Smooth muscle cell (in vitro differentiated cells): Measurements from ENCODE around the gene SOWAHA. TPM values are rescaled to one million over a fixed set of nuclear protein-coding genes. Genes with fewer than 3 reads are reported as not detected.

ENCODE experiments used
- DNase-seq: peaks from one replicate; lab custom pipeline; 2025; ENCODE audit not compliant: unreplicated experiment; lab: John Stamatoyannopoulos, UW
- H2AFZ ChIP-seq: fragments of 200-600 bp; sonication (generic); 2 replicates; pipeline ENCODE4 v1.6.0; 2016; ENCODE audit warnings: antibody characterized with exemption, low read depth, mild to moderate bottlenecking
- H3F3A ChIP-seq: fragments of 200-600 bp; sonication (generic); 2 replicates; pipeline ENCODE4 v1.6.0; 2017; ENCODE audit warnings: antibody characterized with exemption, low read depth
- H3K27ac ChIP-seq: fragments of 200-600 bp; sonication (generic); 2 replicates; pipeline ENCODE4 v1.5.1; 2016; ENCODE audit warnings: low read depth, mild to moderate bottlenecking
- H3K27me3 ChIP-seq: fragments of 200-600 bp; sonication (generic); 2 replicates; pipeline ENCODE4 v1.6.1; 2016; ENCODE audit warnings: low read depth, mild to moderate bottlenecking
- H3K36me3 ChIP-seq: fragments of 200-600 bp; sonication (generic); 2 replicates; pipeline ENCODE4 v1.5.1; 2016; ENCODE audit warnings: low read depth
- H3K4me1 ChIP-seq: fragments of 200-600 bp; sonication (generic); 2 replicates; pipeline ENCODE4 v1.5.1; 2016; ENCODE audit warnings: low read depth
- H3K4me2 ChIP-seq: fragments of 200-600 bp; sonication (generic); 2 replicates; pipeline ENCODE4 v1.6.0; 2016; ENCODE audit warnings: mild to moderate bottlenecking
- H3K4me3 ChIP-seq: fragments of 200-600 bp; sonication (generic); 2 replicates; pipeline ENCODE4 v1.5.1; 2016; ENCODE audit warnings: mild to moderate bottlenecking
- H3K79me2 ChIP-seq: fragments of 200-600 bp; sonication (generic); 2 replicates; pipeline ENCODE4 v1.6.0; 2016; ENCODE audit warnings: low read depth, mild to moderate bottlenecking
- H3K9ac ChIP-seq: fragments of 200-600 bp; sonication (generic); 2 replicates; pipeline ENCODE4 v1.6.0; 2016; ENCODE audit warnings: low read depth
- H3K9me3 ChIP-seq: fragments of 200-600 bp; sonication (generic); replicated peaks from 2 replicates; pipeline ENCODE4 v1.5.1; 2016; ENCODE audit warnings: low read depth
- H4K20me1 ChIP-seq: fragments of 200-600 bp; sonication (generic); 2 replicates; pipeline ENCODE4 v1.6.0; 2016; ENCODE audit warnings: low read depth
- CTCF ChIP-seq: fragments of 200-600 bp; sonication (generic); IDR thresholded peaks from 2 replicates; pipeline ENCODE4 v1.5.1; 2017; ENCODE audit warnings: borderline replicate concordance, mild to moderate bottlenecking, antibody characterized with exemption; ENCODE audit not compliant: insufficient read depth, poor library complexity, severe bottlenecking
- WGBS: methylation state at CpG from one replicate; pipeline ENCODE4 v1.1.7; 2016; ENCODE audit warnings: low lambda C conversion rate; 5-methylcytosine and 5-hydroxymethylcytosine counted together
- polyA plus RNA-seq: library from polyadenylated mRNA; unstranded; fragments of >200 nt; fragmentation: Nextera tagmentation; extraction: Ambion mirVana; gene quantifications from 2 replicates; pipeline ENCODE4 v1.2.1, GENCODE V29; 2016
- total RNA-seq: library from RNA; depleted of rRNA; stranded (reverse); fragments of >200 nt; gene quantifications from 2 replicates; pipeline ENCODE4 v1.2.3, GENCODE V29; 2014

Gene SOWAHA
- total and polyA plus RNA-seq, 2 experiments from 2014 or later: 0.43 to 1.5 TPM

- Histone ChIP-seq H3K27me3 (peaks cover 2% of the 10 kb centered on the region), H3K9me3 (no peaks in the 10 kb centered on the region), H3F3A (no peaks in the 10 kb centered on the region), H4K20me1 (no peaks in the 10 kb centered on the region), H3K4me3 (no peak overlapping the region), H3K27ac (no peak overlapping the region), H2AFZ (no peak overlapping the region), H3K36me3 (no peaks in the 10 kb centered on the region), H3K79me2 (no peaks in the 10 kb centered on the region), H3K9ac (no peak overlapping the region), H3K4me2 (no peak overlapping the region), H3K4me1 (peaks cover 11% of the 10 kb centered on the region)
- DNase-seq: no peak
- TF ChIP-seq CTCF: no peak
- 95% methylated on average over 4 of the region's 4 CpGs for WGBS
Measured at GRCh38 chr5:132827943-132828673, 15.0 kb downstream of the SOWAHA start.

GRCh38 chr5:132828846-132829494 lies 15.9 kb downstream of the SOWAHA start:
- Histone ChIP-seq H3K27ac (no peak overlapping the region), H3K27me3 (peaks cover 2% of the 10 kb centered on the region), H3K4me2 (no peak overlapping the region), H3F3A (no peaks in the 10 kb centered on the region), H4K20me1 (no peaks in the 10 kb centered on the region), H2AFZ (no peak overlapping the region), H3K9ac (no peak overlapping the region), H3K9me3 (no peaks in the 10 kb centered on the region), H3K36me3 (no peaks in the 10 kb centered on the region), H3K79me2 (no peaks in the 10 kb centered on the region), H3K4me1 (peaks cover 11% of the 10 kb centered on the region), H3K4me3 (no peak overlapping the region)
- DNase-seq: no peak
- WGBS: 96% methylated on average over 4 of the region's 4 CpGs
- no peak for TF ChIP-seq CTCF

GRCh38 chr5:132829742-132830435 lies 16.8 kb downstream of the SOWAHA start:
- Histone ChIP-seq H3K9ac (peak overlapping the region; percentile 18), H3K4me3 (peak overlapping the region; percentile 73), H3K27me3 (peaks cover 2% of the 10 kb centered on the region), H4K20me1 (no peaks in the 10 kb centered on the region), H3K36me3 (no peaks in the 10 kb centered on the region), H3K27ac (no peak overlapping the region), H3K79me2 (no peaks in the 10 kb centered on the region), H3K4me1 (peaks cover 11% of the 10 kb centered on the region), H3K9me3 (no peaks in the 10 kb centered on the region), H2AFZ (peak overlapping the region; percentile 72), H3K4me2 (peak overlapping the region; percentile 90), H3F3A (no peaks in the 10 kb centered on the region)
- 11% methylated on average over 54 of the region's 75 CpGs for WGBS
- TF ChIP-seq CTCF: peak; percentile 68
- no peak for DNase-seq
